HG03064 (cell line): ENCODE results near the gene CEP164.
"Not testable (repeated sequence)": the region's sequence is repeated elsewhere in the genome, so short reads cannot be mapped to it uniquely, and the experiment has no call there.

Experiments used
- ATAC-seq: cut with Tn5 transposase; IDR thresholded peaks from one replicate; pipeline ENCODE4 v1.9.1; 2021; ENCODE audit warnings: low read depth; ENCODE audit not compliant: unreplicated experiment

The CEP164 gene

DNA sequence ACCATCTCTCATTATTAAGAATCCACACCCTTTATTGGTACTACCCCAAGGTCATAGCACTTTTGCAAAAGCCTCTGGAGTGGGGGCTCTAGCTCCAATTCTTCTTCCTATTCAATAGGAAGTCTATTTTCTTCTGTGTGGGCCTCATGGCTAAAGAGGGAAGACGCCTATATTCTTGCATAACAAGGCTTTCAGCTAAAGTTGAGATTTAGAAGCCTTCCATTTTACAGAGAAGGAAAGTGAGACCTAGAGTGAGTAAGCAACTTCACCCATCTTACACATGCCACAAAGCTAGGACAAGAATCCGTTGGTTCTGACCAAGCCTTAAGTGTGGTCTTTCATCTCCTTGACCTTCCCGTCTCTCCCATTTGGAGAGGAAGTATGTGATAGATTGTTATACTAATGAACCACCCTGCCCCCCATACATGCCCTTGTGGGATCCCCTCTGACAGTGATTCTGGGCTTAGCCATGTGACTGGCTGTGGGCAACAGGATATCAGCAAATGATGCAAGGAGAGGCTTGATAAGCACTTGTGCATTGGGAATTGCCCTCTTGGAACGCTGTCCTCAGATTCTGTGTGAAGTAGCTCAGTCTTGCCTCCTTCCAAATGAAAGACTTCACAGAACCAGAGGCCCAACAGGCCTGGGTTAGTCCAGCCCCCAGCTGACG lies 23.9 kb upstream of the CEP164 start:
- no peak for ATAC-seq

DNA sequence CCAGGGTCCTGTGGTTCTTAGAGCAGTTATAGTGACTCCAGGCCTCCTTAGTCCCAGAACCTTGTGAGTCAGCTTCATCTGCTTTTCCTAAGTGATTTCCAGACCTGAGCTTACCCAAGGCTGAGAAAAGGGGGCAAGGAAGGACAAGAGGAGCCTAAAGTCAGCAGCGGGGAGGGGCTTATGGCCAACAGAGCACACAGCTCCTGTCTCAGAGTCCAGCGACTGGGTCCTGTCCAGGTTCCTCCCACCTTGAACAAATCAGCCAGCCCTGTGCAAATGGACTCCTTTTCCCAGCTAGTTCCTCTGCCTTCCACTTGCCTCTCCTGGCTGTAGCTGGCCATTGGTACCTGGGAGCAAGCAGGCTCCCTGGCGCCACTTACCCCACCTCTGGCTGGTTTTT lies 22.5 kb upstream of the CEP164 start:
- ATAC-seq, result no peak

GRCh38 chr11:117309310-117309709 lies 18.3 kb upstream of the CEP164 start:
- no peak for ATAC-seq

DNA sequence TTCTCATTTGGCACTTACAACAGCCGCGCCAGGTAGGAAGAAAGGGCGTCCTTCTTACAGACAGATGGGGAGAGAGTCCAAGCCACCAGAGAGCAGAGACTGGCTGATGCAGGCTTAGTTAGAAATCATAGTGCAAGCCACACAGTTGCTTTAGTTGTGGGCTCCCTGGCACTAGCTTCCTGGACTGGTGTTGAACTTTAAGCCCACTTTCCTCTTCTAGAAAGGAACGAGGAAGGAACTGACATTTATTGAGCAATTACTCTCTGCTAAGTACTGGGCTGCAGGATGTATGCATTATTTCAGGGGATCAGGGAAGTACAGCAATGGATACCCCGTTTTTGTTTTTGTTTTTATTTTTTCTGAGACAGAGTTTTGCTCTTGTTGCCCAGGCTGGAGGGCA lies 14.6 kb upstream of the CEP164 start:
- ATAC-seq, result no peak

- ATAC-seq, result no peak
Measured at GRCh38 chr11:117313828-117314768, 13.6 kb upstream of the CEP164 start.

DNA sequence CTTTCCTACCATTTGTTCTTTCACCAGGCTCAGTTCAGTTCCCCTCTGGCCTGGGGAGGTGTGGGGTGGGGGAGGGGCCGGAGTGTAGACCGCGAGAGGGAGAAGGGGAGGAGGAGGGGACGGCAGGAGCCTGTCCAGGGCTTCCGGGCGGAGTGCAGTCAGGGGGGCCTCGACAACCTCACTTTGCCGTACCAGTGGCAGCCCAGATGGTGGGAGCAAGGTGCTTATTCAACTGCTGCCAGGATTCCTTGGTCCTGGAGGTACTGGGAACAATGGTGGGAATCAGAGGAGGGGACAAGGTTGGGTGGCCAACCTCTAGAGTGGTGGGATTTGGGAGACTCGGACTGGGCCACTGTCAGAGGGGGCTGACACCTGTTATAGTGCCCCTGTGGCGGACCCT lies 12.8 kb upstream of the CEP164 start:
- no peak for ATAC-seq

GRCh38 chr11:117315285-117316196 lies 12.1 kb upstream of the CEP164 start:
- no peak for ATAC-seq

GRCh38 chr11:117316197-117316961 lies 11.3 kb upstream of the CEP164 start, which contains the start of gene BACE1:
TSS of gene BACE1 (minus strand) at chr11:117316256. CDS start at chr11:117315795, 461 bp downstream.
- ATAC-seq, result no peak

GRCh38 chr11:117318738-117319137 lies 8.9 kb upstream of the CEP164 start:
- no peak for ATAC-seq

GRCh38 chr11:117319214-117319840 lies 8.3 kb upstream of the CEP164 start:
- ATAC-seq, result no peak

GRCh38 chr11:117327255-117327566 lies 443 bp upstream of the CEP164 start:
- ATAC-seq, result not testable (repeated sequence)

GRCh38 chr11:117328375-117329010 lies 839 bp downstream of the CEP164 start:
- ATAC-seq, result no peak

DNA sequence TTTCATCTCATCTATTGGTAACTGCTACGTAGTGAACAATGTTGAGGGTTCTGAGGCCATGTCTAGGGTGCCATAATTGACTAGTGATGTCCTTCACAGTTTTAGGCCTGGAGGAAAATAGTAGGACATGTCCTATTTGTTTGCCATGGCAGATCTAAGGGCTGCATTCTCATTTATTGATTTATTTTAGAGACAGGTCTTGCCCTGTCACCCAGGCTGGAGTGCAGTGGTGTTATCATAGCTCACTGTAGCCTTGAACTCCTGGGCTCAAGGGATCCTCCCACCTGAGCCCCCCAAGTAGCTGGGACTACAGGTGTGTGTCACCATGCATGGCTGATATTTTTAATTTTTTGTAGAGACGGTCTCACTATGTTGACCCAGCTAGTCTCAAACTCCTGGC lies 5.2 kb downstream of the CEP164 start:
- no peak for ATAC-seq

- ATAC-seq, result no peak
Measured at GRCh38 chr11:117333917-117334316, 6.3 kb downstream of the CEP164 start.

DNA sequence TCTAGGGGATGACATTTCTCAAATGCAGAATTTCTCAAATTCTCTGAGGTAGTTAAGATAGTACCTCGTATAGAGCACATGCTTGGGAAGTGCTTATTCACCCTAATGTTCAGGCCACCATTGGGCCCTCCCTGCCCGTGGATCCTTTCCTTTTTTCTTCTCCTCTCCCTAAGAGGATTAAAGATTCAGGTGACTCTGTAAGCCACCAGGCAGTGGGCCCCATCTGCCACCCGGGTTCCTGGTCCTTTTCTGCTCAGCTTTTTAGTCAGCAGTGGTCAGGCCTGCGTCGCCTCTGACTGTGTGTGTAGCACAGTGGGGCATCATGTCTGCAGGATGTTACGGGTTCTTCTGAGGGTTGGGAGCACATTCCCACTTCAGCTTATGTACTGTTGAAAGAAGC lies 7.2 kb downstream of the CEP164 start:
- no peak for ATAC-seq

DNA sequence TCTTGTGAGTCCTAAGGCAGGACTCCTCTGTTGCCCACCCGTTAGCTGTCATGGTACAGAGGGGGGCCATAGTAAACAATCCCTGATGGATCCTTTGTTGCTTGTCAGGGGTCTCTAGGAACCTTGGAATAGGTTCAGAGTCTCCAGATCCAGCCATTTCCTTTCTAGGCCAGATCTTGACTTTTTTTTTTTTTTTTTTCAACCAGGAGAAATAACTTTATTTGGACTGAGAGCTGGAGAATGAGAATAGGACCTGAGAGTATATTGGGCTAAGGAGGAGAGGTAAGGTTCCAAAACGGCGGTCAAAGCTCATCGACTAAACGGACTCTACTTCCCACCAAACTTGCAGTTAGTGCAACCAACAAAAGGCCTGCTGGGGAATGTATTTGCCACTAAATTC lies 7.7 kb downstream of the CEP164 start:
- ATAC-seq, result no peak

- no peak for ATAC-seq
Measured at GRCh38 chr11:117337076-117337475, 9.4 kb downstream of the CEP164 start.

DNA sequence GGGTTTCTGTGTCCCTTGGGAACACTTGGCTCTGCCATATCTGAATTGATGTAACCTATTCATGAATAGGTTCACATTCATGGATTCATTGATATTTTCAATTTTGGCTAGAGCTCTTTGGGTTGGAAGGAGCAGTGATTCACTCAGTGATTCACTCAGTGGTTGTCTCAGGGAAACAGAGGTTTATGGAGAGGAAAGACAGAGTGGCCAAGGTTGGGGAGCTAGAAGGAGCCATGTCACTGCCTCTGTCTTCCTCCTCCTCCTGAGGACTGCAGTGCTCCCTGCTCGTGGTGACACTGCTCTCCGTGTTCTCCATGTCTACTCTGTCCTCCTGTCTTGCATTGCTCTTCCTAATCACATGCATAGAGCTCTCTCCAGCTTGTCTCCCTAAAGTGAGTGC lies 17.4 kb downstream of the CEP164 start:
- no peak for ATAC-seq

GRCh38 chr11:117354550-117354949 lies 26.9 kb downstream of the CEP164 start:
- ATAC-seq, result no peak
